GM19452 (cell line): Measurements from ENCODE around the gene FAM170B.

Source experiments
- ATAC-seq: cut with Tn5 transposase; IDR thresholded peaks from one replicate; pipeline ENCODE4 v1.9.1; 2021; ENCODE audit not compliant: unreplicated experiment

The FAM170B gene

DNA sequence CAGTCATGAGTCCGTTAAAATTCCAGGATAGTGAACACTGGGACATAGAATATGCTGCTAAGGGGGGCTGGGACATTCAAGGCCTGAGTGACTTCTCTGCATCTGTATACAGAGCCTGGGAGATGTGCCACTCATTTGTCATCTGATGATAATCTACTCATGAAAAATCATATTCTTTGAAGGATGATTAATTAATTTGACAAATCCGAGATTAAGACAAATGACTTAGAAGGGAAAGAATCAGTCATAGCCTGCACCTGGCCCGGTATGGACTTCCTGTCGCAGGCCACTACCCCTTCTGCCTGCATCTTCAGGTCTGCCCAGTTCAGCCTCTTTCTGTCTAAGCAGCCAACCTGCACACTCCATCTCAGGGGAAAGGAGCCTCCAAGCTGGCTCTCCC is 18.8 kb upstream of the FAM170B start:
- no peak for ATAC-seq

- no peak for ATAC-seq
Observed at GRCh38 chr10:49152037-49152436, 18.2 kb upstream of the FAM170B start.

- ATAC-seq, result no peak
Observed at GRCh38 chr10:49151481-49151880, 17.7 kb upstream of the FAM170B start.

- ATAC-seq, result no peak
Observed at GRCh38 chr10:49151025-49151445, 17.2 kb upstream of the FAM170B start.

- no peak for ATAC-seq
Observed at GRCh38 chr10:49150426-49150825, 16.6 kb upstream of the FAM170B start.

DNA sequence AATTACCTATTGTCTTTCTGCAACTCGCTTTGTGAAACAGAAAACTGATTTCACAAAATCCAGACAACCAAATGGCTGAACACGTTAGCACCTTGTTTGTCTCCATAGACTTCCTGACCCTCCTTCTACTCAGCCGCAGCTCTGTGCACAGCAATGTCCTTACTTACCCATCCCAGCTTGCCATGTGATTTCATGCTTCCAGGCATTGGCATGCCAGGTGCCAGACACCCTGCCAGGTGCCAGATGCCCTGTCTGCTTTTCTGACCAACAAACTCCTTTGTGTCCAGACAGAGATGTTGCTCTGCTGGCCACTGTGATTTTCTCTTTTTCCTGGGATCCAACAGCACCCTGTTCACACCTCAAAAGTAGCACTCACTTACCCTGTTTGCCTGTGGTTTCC is 16.1 kb upstream of the FAM170B start:
- no peak for ATAC-seq

DNA sequence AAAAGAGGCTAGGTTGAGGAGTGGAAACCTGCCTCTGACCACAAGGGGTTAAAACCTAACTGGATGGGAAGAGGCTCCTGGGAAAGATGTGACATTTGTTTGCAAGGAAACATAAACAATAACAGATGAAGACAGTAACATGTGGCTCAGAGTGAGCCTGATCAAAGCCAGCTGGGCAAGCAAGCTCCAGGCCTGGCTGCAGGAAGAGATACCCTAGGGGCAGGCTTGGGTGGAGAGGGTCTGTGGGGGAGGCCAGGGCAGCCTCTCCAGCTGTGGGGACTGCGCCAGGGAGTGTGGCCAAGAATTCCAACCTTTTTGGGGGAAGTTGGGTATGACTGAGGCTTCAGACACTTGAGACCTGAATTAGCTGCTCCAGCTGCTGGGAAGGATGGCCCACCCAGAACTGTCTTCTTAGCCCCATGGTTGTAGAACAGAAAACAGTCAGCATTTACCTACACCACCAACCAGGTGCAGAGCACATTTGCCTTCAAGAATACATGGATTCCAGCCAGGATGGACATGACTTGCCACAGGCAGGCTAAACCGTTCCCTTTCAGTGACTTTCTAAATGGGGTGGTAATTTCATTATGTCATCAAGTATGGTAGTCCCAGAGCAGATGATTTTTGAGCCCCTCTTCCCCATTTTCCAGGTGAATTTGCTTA is 10.4 kb upstream of the FAM170B start:
- ATAC-seq, result no peak

- no peak for ATAC-seq
Observed at GRCh38 chr10:49143249-49143648, 9.4 kb upstream of the FAM170B start.

GRCh38 chr10:49141541-49142332 is 7.9 kb upstream of the FAM170B start:
- peak; percentile 70 for ATAC-seq

DNA sequence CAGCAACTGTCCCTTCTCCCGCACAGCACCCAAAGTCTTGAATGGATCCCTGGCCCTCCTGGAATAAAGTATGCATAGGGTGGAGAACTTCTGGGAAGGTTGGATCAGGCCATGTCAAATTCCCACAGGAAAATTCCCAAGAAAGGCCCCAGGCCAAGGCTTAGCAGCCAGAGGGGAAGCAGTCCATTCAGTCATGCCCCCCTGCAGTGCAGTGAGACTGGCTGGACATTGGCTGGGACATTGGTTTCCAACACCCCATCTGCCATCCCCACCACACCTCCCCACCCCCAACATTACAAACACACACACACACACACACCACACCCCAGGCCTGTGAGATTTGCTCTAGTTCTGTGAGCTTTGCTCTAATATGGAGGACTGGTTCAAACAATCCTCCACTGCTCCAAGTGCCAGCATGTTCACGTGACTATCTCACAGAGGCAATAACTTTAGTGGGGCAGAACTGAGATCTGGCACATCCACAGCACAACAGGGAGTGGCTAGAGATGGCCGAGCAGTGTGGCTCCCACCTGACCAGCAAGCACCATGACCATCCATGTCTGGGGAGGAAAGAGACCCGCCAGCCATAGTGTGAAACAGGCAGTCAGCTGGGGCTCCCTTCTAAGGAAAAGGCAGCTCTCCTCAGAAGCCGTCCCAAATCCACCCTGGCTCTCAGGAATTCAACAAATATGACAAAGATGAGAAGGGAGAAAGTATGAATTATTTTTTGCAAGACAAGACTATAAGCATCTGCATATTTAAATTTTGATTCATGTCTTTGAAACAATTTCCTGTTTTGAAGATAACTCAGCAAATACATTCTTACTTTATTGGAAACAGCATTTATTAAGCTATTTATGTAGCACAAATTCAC is 6.7 kb upstream of the FAM170B start:
- no peak for ATAC-seq

GRCh38 chr10:49139846-49140195 is 6.0 kb upstream of the FAM170B start:
- ATAC-seq, result no peak

DNA sequence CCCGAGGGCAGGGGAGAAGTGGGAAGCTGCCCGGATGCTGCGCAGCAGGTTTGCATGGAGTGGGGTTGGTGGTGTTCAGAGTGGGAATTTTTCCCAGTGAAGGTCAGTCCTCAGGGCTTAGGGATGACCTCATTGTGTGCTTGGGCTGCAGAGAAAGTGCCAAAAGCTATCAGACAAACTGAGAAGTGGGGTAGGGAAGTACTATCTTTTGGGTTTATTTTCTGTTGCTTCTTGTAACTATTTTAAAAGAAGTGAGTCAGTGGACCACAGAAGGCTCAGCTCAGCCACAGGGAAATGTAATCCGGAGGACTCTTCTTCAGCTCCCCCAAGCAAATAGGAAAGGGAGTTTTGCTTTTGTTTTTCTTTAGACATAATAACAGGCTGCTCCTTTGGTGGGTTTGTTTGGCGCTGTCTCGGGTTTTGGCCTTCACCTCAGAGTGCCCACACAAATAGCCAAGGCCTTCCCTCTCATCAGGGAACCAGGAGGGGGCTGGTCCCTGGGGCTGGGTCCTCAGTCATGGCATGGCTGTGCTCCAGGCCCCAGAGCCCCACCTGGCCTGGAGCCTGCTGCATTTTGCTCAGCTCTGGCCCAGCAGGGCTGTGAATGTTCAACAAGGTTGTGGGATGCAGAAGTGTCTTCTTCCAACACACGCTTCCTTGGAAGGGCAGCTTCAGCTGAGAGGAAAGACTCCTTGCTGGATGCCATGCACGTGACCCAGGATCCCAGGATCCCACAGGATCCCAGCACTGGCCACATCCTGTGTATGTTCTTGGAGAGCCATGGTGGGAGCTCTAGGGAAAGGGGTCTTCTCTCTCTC is 5.4 kb upstream of the FAM170B start:
- no peak for ATAC-seq

DNA sequence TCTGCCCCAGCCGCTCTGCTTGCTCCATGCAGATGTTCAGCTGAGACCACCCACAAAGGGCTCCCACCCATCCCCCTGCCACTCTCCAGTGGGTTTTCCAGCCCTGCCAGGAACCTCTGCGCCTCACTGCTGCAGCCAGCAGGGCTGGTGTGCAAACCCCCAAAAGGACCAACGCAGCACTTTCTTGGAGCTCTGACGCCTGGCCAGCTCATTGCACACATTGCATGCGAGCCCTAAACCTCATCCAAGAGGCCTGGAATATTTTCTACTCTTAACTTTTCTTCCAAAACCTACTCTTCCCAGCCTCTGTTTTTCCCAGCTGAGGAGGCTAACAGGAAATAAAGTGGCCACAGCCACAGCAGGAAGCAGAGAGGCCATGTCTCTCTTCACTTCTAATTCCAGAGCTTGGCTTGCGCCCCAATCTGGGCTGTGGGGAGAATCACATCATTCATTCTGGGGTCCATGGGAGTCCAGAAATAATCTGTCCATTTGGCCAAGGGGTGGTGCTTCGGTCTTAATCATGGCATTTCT is 4.6 kb upstream of the FAM170B start:
- no peak for ATAC-seq

GRCh38 chr10:49136525-49136924 is 2.7 kb upstream of the FAM170B start:
- ATAC-seq, result no peak

- peak; percentile 68 for ATAC-seq
Observed at GRCh38 chr10:49135575-49136313, 1.9 kb upstream of the FAM170B start.

- no peak for ATAC-seq
Observed at GRCh38 chr10:49134327-49134726, 506 bp upstream of the FAM170B start.

GRCh38 chr10:49132362-49132737 is 1.5 kb downstream of the FAM170B start:
- no peak for ATAC-seq

DNA sequence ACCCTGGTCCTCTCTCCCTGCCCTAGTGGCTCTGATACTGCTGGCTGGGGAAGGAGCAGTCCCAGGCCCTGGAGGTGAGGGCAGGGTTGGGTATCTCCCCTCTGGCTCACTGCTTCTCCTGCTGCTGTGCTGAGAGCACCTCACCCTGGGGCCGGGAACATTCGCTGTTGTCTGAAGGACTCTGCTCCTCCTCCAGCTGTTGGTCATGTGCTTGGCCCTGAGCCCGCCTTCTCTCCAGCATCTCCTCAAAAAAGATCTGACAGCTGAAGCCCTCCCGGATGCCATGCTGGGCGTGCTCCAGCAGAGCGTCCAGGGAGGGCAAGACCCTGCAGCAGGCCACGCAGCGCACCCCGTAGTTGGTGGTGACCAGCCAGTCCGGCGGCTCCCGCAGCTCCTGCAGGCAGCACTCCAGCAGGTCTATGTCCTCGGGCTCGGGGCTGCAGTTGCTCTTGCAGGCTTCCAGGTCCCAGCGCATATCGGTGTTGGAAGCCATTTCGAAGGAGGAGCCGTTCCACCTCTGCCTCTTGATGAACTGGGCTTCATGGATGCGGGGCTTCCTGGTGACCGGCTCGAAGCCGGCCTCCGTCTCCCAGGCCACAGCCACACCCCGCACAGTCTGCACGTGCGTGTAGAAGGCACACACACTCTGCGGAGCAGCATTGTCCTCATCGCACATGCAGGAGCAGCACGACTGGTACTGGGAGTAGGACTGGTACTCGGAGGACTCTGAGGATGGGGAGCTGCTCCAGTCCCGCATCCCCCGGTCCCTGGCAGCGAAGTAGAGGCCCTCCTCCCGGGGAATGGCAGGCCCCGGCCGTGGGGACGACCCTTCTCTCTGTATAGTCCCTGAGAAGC is 2.1 kb downstream of the FAM170B start:
- ATAC-seq, result no peak

- ATAC-seq, result no peak
Observed at GRCh38 chr10:49129376-49129775, 4.4 kb downstream of the FAM170B start.
